Mucosa of stomach (tissue), 1 donor: ENCODE measurements around the gene GABBR2.

ENCODE experiments used
- H3K27me3 ChIP-seq: one replicate; pipeline ENCODE4 v1.7.0; 2013; ENCODE audit warnings: mild to moderate bottlenecking, low read length; ENCODE audit not compliant: control insufficient read depth, insufficient read depth
- H3K36me3 ChIP-seq: one replicate; pipeline ENCODE4 v1.7.0; 2013; ENCODE audit warnings: low read length; ENCODE audit not compliant: control insufficient read depth, insufficient read depth
- H3K4me1 ChIP-seq: one replicate; pipeline ENCODE4 v1.7.0; 2013; ENCODE audit warnings: mild to moderate bottlenecking, low read length; ENCODE audit not compliant: control insufficient read depth, insufficient read depth
- H3K4me3 ChIP-seq: one replicate; pipeline ENCODE4 v1.7.0; 2013; ENCODE audit warnings: low read length
- H3K9ac ChIP-seq: one replicate; pipeline ENCODE4 v1.7.0; 2013; ENCODE audit warnings: mild to moderate bottlenecking, low read length, moderate library complexity
- H3K9me3 ChIP-seq: one replicate; pipeline ENCODE4 v1.7.0; 2013; ENCODE audit warnings: mild to moderate bottlenecking, low read length, moderate library complexity; ENCODE audit not compliant: control insufficient read depth
- donor health status: Pancreatic carcinoma.

The GABBR2 gene

DNA sequence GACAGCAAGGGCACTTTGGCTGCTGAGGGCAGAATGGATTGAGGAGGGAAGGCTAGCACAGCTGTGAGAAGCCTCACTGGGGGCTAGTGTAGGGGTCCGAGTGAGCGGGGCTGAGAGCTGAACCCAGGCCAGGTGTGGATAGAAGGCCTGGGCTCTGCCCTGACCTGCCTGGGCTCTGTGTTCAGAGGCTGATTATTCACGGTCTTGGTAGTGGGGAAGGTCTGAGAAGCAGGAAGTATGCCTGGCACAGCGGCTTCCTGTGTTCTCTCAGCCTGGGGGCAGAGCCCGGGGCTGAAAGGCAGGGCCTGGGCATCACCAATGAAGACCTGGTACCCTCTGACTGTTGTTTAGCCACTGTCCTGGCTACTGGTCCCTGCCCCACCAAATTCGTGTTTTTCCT lies 316.9 kb downstream of the GABBR2 start:
- Histone ChIP-seq H3K36me3 (no peaks in the 10 kb centered on the region), H3K4me3 (no peak overlapping the region), H3K27me3 (no peaks in the 10 kb centered on the region), H3K9ac (no peak overlapping the region), H3K4me1 (no peaks in the 10 kb centered on the region), H3K9me3 (no peaks in the 10 kb centered on the region)

DNA sequence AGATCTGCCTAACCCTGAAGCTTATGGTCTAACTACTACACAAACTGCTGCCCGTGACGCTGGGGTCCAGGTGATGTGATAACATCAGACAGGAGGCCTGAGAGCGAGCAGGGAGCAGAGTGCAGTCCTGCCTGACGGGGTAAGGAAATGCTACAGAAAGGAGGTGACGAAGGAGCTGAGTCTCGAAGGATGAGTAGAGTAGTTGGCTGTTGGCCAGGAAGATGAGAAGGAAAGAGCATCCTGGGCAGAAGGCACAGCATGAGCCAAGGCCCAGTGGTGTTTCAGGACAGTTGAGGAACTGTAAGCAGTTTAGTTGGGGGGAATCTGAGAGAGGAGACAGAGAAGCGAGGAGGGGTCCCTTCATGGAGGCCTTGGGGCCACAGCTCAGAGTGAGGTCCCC lies 317.3 kb downstream of the GABBR2 start:
- Histone ChIP-seq H3K27me3 (no peaks in the 10 kb centered on the region), H3K4me1 (no peaks in the 10 kb centered on the region), H3K9me3 (no peaks in the 10 kb centered on the region), H3K9ac (no peak overlapping the region), H3K36me3 (no peaks in the 10 kb centered on the region), H3K4me3 (no peak overlapping the region)

DNA sequence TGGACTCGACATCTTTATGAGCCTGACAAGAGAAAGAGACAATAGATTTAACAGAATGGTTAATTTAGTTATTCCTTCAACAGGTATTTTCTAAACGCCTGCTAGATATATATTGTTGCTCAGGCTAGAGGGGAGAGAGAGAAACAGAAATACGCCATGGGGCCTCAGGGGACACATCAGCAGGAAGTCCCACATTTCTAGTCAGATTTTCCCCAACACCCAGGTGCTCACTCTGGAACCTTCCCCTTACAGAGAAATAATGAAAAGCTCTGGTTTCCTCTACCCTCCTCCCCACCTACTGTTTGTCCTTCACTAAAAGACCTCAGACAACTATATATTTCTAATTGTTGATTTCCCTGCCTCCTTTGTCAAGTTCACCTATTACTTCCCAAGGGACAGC lies 323.0 kb downstream of the GABBR2 start:
- Histone ChIP-seq H3K9ac (no peak overlapping the region), H3K4me3 (no peak overlapping the region), H3K9me3 (no peaks in the 10 kb centered on the region), H3K4me1 (no peaks in the 10 kb centered on the region), H3K36me3 (no peaks in the 10 kb centered on the region), H3K27me3 (no peaks in the 10 kb centered on the region)

DNA sequence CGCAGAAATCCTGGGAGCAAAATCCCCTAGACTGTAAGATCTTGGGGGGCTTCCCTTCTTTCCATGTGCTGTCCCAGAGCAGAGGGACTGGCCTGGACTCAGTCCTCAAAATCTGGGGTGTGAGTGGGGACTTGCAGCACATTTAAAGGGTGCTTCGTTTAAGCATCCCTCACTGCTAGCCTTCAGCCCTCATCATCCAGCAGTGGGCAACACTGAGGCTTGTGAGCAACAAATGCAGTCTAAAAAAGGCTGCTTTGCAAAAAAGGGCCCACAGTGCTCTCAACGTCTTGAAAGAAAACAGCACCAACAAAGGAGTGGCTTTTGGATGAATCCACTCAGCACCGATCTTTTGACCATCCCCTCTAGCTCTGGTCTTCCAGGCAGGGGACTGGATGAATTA lies 325.0 kb downstream of the GABBR2 start:
- Histone ChIP-seq H3K4me1 (no peaks in the 10 kb centered on the region), H3K4me3 (no peak overlapping the region), H3K36me3 (no peaks in the 10 kb centered on the region), H3K9ac (no peak overlapping the region), H3K27me3 (no peaks in the 10 kb centered on the region), H3K9me3 (no peaks in the 10 kb centered on the region)

DNA sequence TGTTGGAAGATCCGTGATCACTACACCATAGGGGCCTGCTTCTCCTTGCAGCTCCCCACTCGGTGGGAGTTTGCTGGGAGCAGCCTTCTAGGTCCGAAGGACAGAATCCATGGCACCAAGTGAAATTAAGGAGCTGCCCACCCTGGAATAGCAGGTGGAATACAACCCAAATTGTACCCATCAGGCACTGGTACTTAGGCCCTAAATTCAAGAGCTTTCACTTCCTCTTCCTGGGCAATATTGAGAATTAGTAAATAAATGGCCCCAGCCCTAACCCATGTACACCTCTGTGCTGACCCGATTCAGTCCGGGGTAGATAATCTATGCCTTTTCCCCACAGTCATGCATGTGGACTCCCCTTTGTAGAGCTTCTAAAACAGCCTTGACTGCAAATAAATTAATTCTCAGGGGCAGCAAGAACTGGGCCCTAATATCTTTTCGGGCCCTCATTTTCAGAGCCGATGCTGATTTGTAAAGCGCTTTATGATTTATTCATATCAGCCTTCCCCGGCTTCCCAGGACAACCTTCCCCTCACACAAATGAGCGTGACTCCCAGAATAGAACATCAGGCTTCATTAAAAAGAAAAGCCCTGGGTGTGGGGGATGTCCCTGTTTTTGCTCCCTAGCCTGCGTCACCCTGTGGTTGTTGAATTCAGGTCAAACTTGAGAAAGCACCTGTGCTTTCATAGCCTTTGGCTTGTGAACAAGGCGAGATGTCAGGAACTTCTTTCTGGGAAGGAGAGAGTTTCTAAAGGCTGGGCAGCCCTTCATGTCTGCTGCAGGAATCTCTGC lies 327.2 kb downstream of the GABBR2 start:
- Histone ChIP-seq H3K4me1 (no peaks in the 10 kb centered on the region), H3K9me3 (no peaks in the 10 kb centered on the region), H3K27me3 (no peaks in the 10 kb centered on the region), H3K9ac (no peak overlapping the region), H3K36me3 (no peaks in the 10 kb centered on the region), H3K4me3 (no peak overlapping the region)

DNA sequence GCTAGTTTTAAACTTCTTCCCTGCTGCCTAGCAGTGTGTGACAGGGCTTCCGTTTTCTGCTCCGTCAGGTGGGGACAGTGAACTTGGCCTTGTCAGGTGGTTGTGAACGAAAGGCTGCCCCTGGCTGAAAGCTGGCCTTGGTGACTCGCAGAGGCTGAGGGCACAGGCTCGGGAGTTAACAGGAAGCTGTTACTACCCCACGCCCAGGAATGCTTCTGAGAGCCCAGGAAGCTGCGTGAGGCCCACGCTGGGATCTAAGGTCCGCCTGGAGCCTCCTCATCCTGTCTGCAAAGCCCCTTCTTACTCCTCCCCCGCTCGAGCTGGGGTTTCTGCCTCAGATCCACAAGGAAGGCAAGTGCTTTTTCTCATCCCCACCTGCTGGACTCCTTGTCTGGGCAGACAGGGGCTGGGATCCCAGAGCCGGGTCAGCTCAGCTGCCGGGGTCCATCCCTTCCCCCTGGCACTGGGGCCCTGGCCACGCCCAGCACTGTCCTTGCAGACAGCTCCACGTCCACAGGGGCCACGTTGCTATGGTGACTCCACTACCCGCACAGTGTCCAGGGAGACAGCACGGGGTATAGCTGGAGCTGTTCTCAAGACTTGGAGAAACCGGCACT lies 328.6 kb downstream of the GABBR2 start:
- no peak overlapping the region for H3K9ac ChIP-seq
- H3K4me3 ChIP-seq = no peak overlapping the region
- no peaks in the 10 kb centered on the region for H3K36me3 ChIP-seq
- peaks cover 3% of the 10 kb centered on the region for H3K4me1 ChIP-seq
- H3K9me3 ChIP-seq = no peaks in the 10 kb centered on the region
- no peaks in the 10 kb centered on the region for H3K27me3 ChIP-seq

DNA sequence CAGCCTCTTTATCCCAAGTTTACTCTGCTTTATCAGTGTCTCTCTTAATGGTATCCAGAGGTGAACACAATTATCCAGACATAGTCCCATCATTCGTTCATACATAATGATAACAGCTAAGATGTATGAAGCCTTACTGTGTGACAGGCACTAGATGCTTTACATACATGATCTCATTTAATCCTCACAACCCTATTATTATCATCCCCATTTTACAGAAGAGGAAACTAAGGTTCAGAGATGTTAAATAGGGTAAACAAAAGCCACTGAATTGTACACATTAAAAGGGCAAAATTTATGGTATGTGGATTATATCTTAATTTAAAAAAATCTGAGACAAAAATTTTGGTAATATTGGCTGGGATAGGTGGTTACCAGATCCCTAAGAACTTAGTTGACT lies 329.2 kb downstream of the GABBR2 start:
- H3K4me3 ChIP-seq = no peak overlapping the region
- peaks cover 9% of the 10 kb centered on the region for H3K4me1 ChIP-seq
- no peaks in the 10 kb centered on the region for H3K9me3 ChIP-seq
- H3K9ac ChIP-seq = no peak overlapping the region
- no peaks in the 10 kb centered on the region for H3K36me3 ChIP-seq
- no peaks in the 10 kb centered on the region for H3K27me3 ChIP-seq

DNA sequence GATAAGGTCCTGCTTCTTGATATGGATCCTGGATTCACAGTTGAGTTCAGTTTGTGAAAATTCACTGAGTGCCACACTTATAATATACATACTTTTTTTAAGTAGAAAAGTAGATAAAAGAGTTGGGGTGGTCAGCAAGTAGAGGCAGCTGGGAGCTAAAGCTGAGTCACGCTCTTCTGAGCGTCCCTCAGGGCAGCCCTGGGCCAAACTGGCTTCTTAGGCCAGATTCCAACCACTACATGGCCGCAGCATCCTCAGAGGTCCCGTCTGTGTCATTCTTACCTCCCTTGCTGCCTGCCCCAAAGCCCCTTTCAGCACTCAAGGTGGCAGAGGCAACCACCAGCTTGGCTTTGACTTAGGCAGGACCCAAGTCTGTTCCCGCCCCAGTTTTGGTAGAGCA lies 329.9 kb downstream of the GABBR2 start:
- H3K9ac ChIP-seq = no peak overlapping the region
- no peaks in the 10 kb centered on the region for H3K9me3 ChIP-seq
- peaks cover 17% of the 10 kb centered on the region for H3K4me1 ChIP-seq
- no peaks in the 10 kb centered on the region for H3K36me3 ChIP-seq
- no peaks in the 10 kb centered on the region for H3K27me3 ChIP-seq
- no peak overlapping the region for H3K4me3 ChIP-seq

DNA sequence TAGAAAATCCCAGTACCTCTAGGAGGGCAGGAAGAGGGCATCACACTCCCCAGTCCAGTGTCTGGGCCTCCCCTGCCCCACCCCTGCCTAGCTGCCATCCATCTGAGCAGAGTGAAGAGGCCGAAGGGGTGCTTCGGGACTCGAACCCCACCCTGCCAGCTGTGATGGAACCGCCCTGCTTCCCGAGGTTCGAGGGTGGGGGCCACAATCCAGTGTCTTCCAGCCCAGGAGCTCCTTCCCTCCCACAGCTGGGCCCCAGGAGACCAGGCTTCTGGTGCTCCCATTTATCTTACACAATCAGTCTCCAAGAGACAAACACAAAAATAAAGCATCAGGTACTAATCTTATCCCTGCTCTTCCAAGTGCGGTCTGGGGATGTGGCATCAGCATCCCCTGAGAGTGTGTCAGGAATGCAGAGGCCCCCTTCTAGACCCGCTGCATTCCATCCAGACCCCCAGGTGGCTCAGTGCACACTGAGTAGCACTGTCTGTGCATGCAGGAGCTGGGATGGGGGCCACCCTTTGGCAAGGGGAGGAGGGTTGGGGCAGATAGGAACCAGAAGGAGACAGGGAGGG lies 330.4 kb downstream of the GABBR2 start:
- Histone ChIP-seq H3K4me3 (no peak overlapping the region), H3K27me3 (no peaks in the 10 kb centered on the region), H3K9ac (no peak overlapping the region), H3K4me1 (peaks cover 17% of the 10 kb centered on the region), H3K36me3 (no peaks in the 10 kb centered on the region), H3K9me3 (no peaks in the 10 kb centered on the region)

DNA sequence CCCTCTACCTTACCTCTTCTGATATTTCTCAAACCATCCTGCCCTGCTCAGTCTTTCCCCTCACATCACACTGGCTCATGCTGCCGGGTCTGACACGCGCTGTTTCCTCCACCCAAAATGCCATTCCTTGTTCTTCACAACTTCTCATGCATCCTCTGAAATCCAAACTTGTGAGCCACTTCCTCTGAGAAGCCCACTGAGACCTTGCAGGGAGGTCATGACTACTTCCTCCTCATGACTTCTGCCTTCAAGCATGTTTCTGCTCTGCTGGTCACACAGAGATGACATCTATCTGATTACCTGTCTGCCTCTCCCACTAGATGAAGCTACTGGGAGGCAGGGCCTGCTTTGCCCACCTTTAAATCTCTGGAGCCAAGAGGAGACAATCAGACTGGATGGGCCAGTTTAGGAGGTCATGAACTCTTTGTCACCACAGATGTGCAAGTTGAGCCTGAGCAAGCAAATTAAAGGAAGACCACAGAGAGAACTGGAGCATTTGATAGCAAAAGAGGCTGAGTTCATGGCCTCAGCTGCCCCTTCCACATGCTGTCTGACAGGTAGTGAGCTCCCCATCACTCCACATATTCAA lies 333.5 kb downstream of the GABBR2 start:
- Histone ChIP-seq H3K4me3 (no peak overlapping the region), H3K9ac (no peak overlapping the region), H3K9me3 (no peaks in the 10 kb centered on the region), H3K4me1 (peaks cover 17% of the 10 kb centered on the region), H3K36me3 (no peaks in the 10 kb centered on the region), H3K27me3 (no peaks in the 10 kb centered on the region)

DNA sequence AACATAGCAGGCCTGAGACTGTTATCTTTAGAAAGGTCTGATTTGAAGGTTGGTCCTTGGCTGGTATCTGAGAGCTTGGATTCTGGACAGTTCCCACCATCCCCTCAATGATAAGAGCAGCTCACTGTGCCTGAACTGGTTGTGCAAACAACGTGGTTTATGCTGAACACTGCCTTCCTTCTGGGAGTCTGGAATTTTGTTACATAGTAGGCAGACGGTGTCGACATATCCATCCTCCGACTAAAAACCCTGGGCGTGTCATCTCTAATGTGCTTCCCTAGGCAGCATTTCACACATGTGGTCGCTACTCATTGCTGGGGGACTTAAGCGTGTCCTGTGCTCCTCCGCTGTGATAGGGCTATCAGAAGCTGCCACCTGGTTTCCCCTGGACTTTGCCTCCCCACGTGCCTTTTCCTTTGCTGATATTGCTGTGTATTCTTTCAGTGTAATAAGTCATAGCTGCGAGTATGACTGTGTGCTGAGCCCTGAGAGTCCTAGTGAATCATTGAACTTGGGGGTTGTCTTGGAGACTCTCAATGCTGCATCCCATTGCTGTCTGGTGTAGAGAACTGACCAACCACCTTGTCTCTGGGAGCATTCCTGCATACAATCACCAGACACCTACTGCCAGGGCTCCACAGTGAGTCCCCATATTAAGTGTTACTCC lies 334.2 kb downstream of the GABBR2 start:
- no peaks in the 10 kb centered on the region for H3K9me3 ChIP-seq
- H3K4me1 ChIP-seq = peaks cover 17% of the 10 kb centered on the region
- no peaks in the 10 kb centered on the region for H3K36me3 ChIP-seq
- H3K4me3 ChIP-seq = no peak overlapping the region
- H3K9ac ChIP-seq = no peak overlapping the region
- H3K27me3 ChIP-seq = no peaks in the 10 kb centered on the region

DNA sequence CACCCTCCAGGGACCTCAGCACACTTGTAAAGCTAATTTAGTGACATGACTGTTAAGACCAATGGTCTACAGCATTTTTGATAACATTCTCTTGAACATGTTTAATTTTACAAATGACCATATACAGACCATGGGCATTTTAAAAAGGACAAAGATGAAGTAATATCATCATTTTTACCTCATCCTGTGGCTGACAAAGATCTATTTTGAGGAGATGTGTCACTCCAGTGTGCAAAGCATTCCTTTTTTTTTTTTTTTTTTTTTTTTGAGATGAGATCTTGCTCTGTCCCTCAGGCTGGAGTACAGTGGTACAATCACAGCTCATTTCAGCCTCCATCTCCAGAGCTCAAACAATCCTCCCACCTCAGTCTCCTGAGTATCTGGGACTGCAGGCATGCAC lies 335.1 kb downstream of the GABBR2 start:
- H3K4me1 ChIP-seq = peaks cover 17% of the 10 kb centered on the region
- no peak overlapping the region for H3K9ac ChIP-seq
- no peaks in the 10 kb centered on the region for H3K27me3 ChIP-seq
- no peaks in the 10 kb centered on the region for H3K9me3 ChIP-seq
- H3K36me3 ChIP-seq = no peaks in the 10 kb centered on the region
- no peak overlapping the region for H3K4me3 ChIP-seq
